HepG2 (cell line): ENCODE measurements around the gene RLN3. TPM values are rescaled to one million over a fixed set of nuclear protein-coding genes. Genes with fewer than 3 reads are reported as not detected.

ENCODE experiments used
- CCAR2 ChIP-seq: fragments of 200-400 bp; formaldehyde crosslinking; optimal IDR thresholded peaks from 2 replicates; pipeline ENCODE3; 2018; ENCODE audit warnings: low read depth, mild to moderate bottlenecking, low read length, moderate library complexity
- CEBPB ChIP-seq: IDR thresholded peaks from 2 replicates; pipeline ENCODE4 v1.6.1; 2011; ENCODE audit warnings: low read depth, low read length, improper control_type of control experiment, borderline replicate concordance
- CREB3 ChIP-seq: sonication (generic); formaldehyde crosslinking; IDR thresholded peaks from 2 replicates; pipeline ENCODE4 v1.5.0; 2020; ENCODE audit warnings: missing genetic modification reagents
- EZH2 ChIP-seq: conservative IDR thresholded peaks from 2 replicates; pipeline ENCODE4 v1.6.1; 2012; ENCODE audit warnings: mild to moderate bottlenecking, low read depth, low read length, moderate library complexity
- HNRNPLL ChIP-seq: fragments of 200-400 bp; formaldehyde crosslinking; IDR thresholded peaks from 2 replicates; pipeline ENCODE4 v1.6.1; 2017; ENCODE audit warnings: mild to moderate bottlenecking, low read depth, low read length; ENCODE audit not compliant: poor library complexity, severe bottlenecking
- KLF11 ChIP-seq: IDR thresholded peaks from 2 replicates; pipeline ENCODE4 v1.6.1; 2016; ENCODE audit warnings: missing compliant biosample characterization
- MAF1 ChIP-seq: sonication (generic); formaldehyde crosslinking; IDR thresholded peaks from 2 replicates; pipeline ENCODE4 v1.5.0; 2020; ENCODE audit warnings: missing genetic modification reagents, borderline replicate concordance
- NFRKB ChIP-seq: fragments of 450-650 bp; IDR thresholded peaks from 2 replicates; pipeline ENCODE4 v1.6.1; 2017
- NR2F1 ChIP-seq, 2 experiments: fragments of 450-650 bp in 1 of 2; formaldehyde crosslinking in 1 of 2; IDR thresholded peaks; 2 replicates each; pipeline versions ENCODE4 v1.5.0 to v1.6.1; 2016 to 2020; ENCODE audit warnings: mild to moderate bottlenecking in 1 of 2, missing compliant biosample characterization in 1 of 2, missing genetic modification reagents in 1 of 2, moderate library complexity in 1 of 2
- PHB2 ChIP-seq: fragments of 450-650 bp; IDR thresholded peaks from 2 replicates; pipeline ENCODE4 v1.6.1; 2018; ENCODE audit not compliant: partially characterized antibody
- PHF21A ChIP-seq: sonication (generic); formaldehyde crosslinking; IDR thresholded peaks from 2 replicates; pipeline ENCODE4 v1.5.0; 2020; ENCODE audit warnings: mild to moderate bottlenecking, missing genetic modification reagents
- RFX1 ChIP-seq: fragments of 450-650 bp; IDR thresholded peaks from 2 replicates; pipeline ENCODE4 v1.6.1; 2017
- SAFB2 ChIP-seq: sonication (generic); formaldehyde crosslinking; IDR thresholded peaks from 2 replicates; pipeline ENCODE4 v1.5.1; 2020; ENCODE audit warnings: missing genetic modification reagents, low read depth, mild to moderate bottlenecking, borderline replicate concordance
- SALL2 ChIP-seq: sonication (generic); formaldehyde crosslinking; IDR thresholded peaks from 2 replicates; pipeline ENCODE4 v1.8.1; 2023; ENCODE audit warnings: mild to moderate bottlenecking, missing genetic modification reagents, inconsistent platforms
- SRF ChIP-seq: IDR thresholded peaks from 2 replicates; pipeline ENCODE4 v1.6.1; 2011; ENCODE audit warnings: mild to moderate bottlenecking, low read depth, low read length, moderate library complexity
- SRSF4 ChIP-seq: fragments of 200-400 bp; formaldehyde crosslinking; IDR thresholded peaks from one replicate; pipeline ENCODE4 v1.6.1; 2018; ENCODE audit warnings: mild to moderate bottlenecking, low read depth, low read length, moderate library complexity; ENCODE audit not compliant: poor library complexity, severe bottlenecking
- SSRP1 ChIP-seq: IDR thresholded peaks from 2 replicates; pipeline ENCODE4 v1.6.1; 2016; ENCODE audit warnings: control low read depth
- TCF7 ChIP-seq: sonication (generic); IDR thresholded peaks from 2 replicates; pipeline ENCODE4 v1.6.1; 2016; ENCODE audit warnings: antibody characterized with exemption, low read depth
- ZNF281 ChIP-seq: sonication (generic); formaldehyde crosslinking; IDR thresholded peaks from 2 replicates; pipeline ENCODE4 v1.4.0; 2020; ENCODE audit warnings: missing genetic modification reagents, borderline replicate concordance
- ZNF563 ChIP-seq: sonication (generic); formaldehyde crosslinking; IDR thresholded peaks from 2 replicates; pipeline ENCODE4 v1.8.0; 2022; ENCODE audit warnings: mild to moderate bottlenecking, moderate library complexity, missing genetic modification reagents
- ZNF577 ChIP-seq: sonication (generic); formaldehyde crosslinking; IDR thresholded peaks from 2 replicates; pipeline ENCODE4 v1.4.0; 2020; ENCODE audit warnings: mild to moderate bottlenecking, low read depth, missing genetic modification reagents, borderline replicate concordance
- ZNF768 ChIP-seq: sonication (generic); formaldehyde crosslinking; IDR thresholded peaks from 2 replicates; pipeline ENCODE4 v1.4.0; 2020; ENCODE audit warnings: missing genetic modification reagents
- ZNF879 ChIP-seq: sonication (generic); formaldehyde crosslinking; IDR thresholded peaks from 2 replicates; pipeline ENCODE4 v1.8.1; 2023; ENCODE audit warnings: missing genetic modification reagents
- polyA plus RNA-seq, 8 experiments: library from polyadenylated mRNA; depleted of rRNA in 3 of 8; stranded (reverse) in 7 of 8; unstranded in 1 of 8; fragments of >200 nt; fragmentation: Illumina TruSeq in 4 of 8; extraction: Trizol in 4 of 8; gene quantifications; 2 replicates each; pipeline versions ENCODE4 v1.2.1 to v1.2.3, GENCODE V29; 2011 to 2016; ENCODE audit warnings: low read depth in 4 of 8, missing spikeins in 1 of 8, mixed read lengths in 1 of 8; ENCODE audit not compliant: insufficient read depth in 1 of 8
- total RNA-seq, 5 experiments: library from RNA; depleted of rRNA; stranded (reverse); fragments of >200 nt; fragmentation: Illumina TruSeq; extraction: Trizol; gene quantifications; 2 replicates each; pipeline ENCODE4 v1.2.3, GENCODE V29; 2016; ENCODE audit warnings: low read depth in 1 of 5
- TF ChIP-seq, protein P1 (sequence below): sonication (generic); formaldehyde crosslinking; IDR thresholded peaks from 2 replicates; pipeline ENCODE4 v1.8.0; 2023; ENCODE audit warnings: mild to moderate bottlenecking, missing genetic modification reagents
- TF ChIP-seq, protein P2 (sequence below): sonication (generic); formaldehyde crosslinking; conservative IDR thresholded peaks from 2 replicates; pipeline ENCODE4 v1.4.0; 2020; ENCODE audit warnings: missing genetic modification reagents

RLN3 gene
- total and polyA plus RNA-seq, 2 of the 13 experiments (the other 11 are each of a cell fraction or from before 2014, with no cell fraction given) = not detected

DNA sequence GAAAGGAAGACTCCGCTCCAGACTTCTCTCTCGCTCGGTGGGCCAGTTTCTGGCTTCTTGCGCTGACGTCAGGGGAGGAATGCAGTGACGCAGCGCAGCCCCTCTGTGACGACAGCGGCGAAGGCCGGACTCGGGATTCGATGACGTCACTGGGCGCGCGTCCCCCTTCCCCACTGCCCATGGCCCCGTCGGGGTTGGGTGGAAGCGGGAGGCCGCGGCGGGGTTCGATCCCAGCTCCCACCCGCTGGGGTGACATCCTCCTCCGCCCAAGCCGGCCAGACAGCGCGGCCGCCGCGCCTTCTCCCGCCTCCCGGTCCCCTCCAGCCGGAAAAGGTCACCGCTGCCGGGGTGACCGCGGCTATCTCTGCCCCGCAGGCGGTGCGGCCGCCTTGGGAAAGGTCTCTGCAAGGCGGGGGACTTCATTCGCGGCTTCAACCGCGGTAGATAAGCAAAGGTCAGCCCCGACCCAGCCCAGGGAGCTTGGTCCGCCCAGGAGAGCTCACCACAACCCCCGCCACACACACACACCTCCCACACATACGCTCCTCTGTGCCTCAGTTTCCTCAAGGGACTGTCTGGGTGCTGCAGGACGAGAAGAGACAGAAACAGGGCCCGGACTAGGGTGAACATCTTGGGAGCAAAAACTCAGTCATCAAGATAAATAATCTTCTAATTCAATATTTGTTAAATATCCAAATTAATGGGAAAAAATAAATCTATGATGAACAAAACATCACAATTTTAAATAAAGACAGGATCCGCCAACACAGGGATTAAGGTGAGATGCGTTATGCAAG is 21.0 kb upstream of the RLN3 start (continued):
- TF ChIP-seq SRF = no peak
- TF ChIP-seq CEBPB = no peak
- TF ChIP-seq TCF7 = no peak
- TF ChIP-seq RFX1 = no peak
- no peak for TF ChIP-seq SALL2
- TF ChIP-seq CCAR2 = no peak
- TF ChIP-seq ZNF281 (CRISPR knock-in tag) = peak; percentile 59; the same call in 1 of the 2 replicates
- TF ChIP-seq NFRKB = no peak
- TF ChIP-seq KLF11 (CRISPR knock-in tag) = no peak; the same call in 1 of the 2 replicates
- TF ChIP-seq ZNF563 (CRISPR knock-in tag) = peak; percentile 57; the same call in 1 of the 2 replicates
- no peak for TF ChIP-seq ZNF879 (CRISPR knock-in tag)
- TF ChIP-seq HNRNPLL = peak; percentile 58
- TF ChIP-seq PHF21A (CRISPR knock-in tag) = peak; percentile 51; the same call in 1 of the 2 replicates
- 0 out of 2 replicates have a peak, but pooled peaks have one; percentile 41 for TF ChIP-seq MAF1 (CRISPR knock-in tag)
- no peak for TF ChIP-seq PHB2
- TF ChIP-seq CREB3 = no peak
- TF ChIP-seq, protein P1, sequence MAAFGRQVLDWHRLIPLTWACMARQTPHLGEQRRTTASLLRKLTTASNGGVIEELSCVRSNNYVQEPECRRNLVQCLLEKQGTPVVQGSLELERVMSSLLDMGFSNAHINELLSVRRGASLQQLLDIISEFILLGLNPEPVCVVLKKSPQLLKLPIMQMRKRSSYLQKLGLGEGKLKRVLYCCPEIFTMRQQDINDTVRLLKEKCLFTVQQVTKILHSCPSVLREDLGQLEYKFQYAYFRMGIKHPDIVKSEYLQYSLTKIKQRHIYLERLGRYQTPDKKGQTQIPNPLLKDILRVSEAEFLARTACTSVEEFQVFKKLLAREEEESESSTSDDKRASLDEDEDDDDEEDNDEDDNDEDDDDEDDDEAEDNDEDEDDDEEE = peak; percentile 88
- TF ChIP-seq, protein P2, sequence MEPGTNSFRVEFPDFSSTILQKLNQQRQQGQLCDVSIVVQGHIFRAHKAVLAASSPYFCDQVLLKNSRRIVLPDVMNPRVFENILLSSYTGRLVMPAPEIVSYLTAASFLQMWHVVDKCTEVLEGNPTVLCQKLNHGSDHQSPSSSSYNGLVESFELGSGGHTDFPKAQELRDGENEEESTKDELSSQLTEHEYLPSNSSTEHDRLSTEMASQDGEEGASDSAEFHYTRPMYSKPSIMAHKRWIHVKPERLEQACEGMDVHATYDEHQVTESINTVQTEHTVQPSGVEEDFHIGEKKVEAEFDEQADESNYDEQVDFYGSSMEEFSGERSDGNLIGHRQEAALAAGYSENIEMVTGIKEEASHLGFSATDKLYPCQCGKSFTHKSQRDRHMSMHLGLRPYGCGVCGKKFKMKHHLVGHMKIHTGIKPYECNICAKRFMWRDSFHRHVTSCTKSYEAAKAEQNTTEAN = 0 out of 2 replicates have a peak, but pooled peaks have one; percentile 28
- no peak for TF ChIP-seq ZNF577 (CRISPR knock-in tag)
- no peak; a peak in 1 of 4 replicates for TF ChIP-seq NR2F1 (CRISPR knock-in tag; IDR thresholded peaks at IDR 0.05)
- TF ChIP-seq SAFB2 (CRISPR knock-in tag) = peak; percentile 71; the same call in 1 of the 2 replicates
- TF ChIP-seq EZH2 = no peak
- no peak for TF ChIP-seq SRSF4
- no peak for TF ChIP-seq SSRP1 (CRISPR knock-in tag)
- peak; percentile 53; the same call in 1 of the 2 replicates for TF ChIP-seq ZNF768 (CRISPR knock-in tag)
